HUES64 (cell line): ENCODE data around the gene SPINT1.

ENCODE experiments used
- H3K27ac ChIP-seq: 2 replicates; pipeline ENCODE4 v1.7.0; 2013; ENCODE audit warnings: low read depth, low read length, inconsistent platforms
- H3K27me3 ChIP-seq: 2 replicates; pipeline ENCODE4 v1.6.1; 2013; ENCODE audit warnings: mild to moderate bottlenecking, low read length; ENCODE audit not compliant: insufficient read depth
- H3K36me3 ChIP-seq: 2 replicates; pipeline ENCODE4 v1.6.1; 2013; ENCODE audit warnings: mild to moderate bottlenecking, low read length; ENCODE audit not compliant: insufficient read depth
- H3K4me1 ChIP-seq: 2 replicates; pipeline ENCODE4 v1.6.1; 2013; ENCODE audit warnings: mild to moderate bottlenecking, low read length, moderate library complexity; ENCODE audit not compliant: insufficient read depth
- H3K4me3 ChIP-seq: 2 replicates; pipeline ENCODE4 v1.5.1; 2013; ENCODE audit warnings: mild to moderate bottlenecking, low read length, moderate library complexity
- H3K9ac ChIP-seq: 2 replicates; pipeline ENCODE4 v1.6.1; 2013; ENCODE audit warnings: mild to moderate bottlenecking, low read depth, low read length
- H3K9me3 ChIP-seq: 2 replicates; pipeline ENCODE4 v1.6.1; 2013; ENCODE audit warnings: low read depth, low read length; ENCODE audit not compliant: insufficient read depth
- WGBS: fragments of 150-250, 120-280 bp; methylation state at CpG from one replicate; pipeline ENCODE4 v1.1.7; 2013; ENCODE audit warnings: missing lambda C conversion rate; 5-methylcytosine and 5-hydroxymethylcytosine counted together

Gene SPINT1

DNA sequence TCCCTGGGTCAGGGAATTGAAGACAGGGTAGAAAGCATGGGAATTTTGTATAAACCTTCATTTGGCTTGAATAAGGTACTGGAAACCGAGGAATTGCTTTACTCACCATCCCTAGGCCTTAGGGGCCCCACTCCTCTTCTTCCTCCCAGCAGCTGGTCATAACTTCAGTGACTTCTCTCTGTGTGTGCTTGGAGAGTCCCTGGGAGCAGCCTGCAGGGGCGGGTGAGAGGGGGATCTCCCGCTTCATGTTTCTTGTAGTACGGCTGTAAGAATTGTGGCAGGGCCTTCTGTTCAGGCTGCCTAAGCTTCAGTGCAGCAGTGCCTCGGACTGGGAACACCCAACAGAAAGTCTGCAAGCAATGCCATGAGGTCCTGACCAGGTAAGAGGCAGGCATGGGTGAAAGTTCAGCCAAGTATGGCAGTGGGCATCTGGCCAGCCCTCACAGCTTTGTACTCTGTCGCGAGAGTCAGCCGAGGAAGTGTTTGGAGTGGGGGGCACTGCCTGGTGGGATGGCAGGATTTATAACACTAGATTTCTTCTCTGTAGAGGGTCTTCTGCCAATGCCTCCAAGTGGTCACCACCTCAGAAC is 34.9 kb upstream of the SPINT1 start:
- 85% methylated on average over 8 of the region's 8 CpGs for WGBS
- Histone ChIP-seq H3K9ac (no peak overlapping the region), H3K4me1 (peaks cover 7% of the 10 kb centered on the region; the same call in 1 of the 2 replicates), H3K9me3 (no peaks in the 10 kb centered on the region), H3K27ac (no peak overlapping the region), H3K27me3 (no peaks in the 10 kb centered on the region), H3K36me3 (peaks cover 13% of the 10 kb centered on the region; the same call in 1 of the 2 replicates), H3K4me3 (no peak overlapping the region)

DNA sequence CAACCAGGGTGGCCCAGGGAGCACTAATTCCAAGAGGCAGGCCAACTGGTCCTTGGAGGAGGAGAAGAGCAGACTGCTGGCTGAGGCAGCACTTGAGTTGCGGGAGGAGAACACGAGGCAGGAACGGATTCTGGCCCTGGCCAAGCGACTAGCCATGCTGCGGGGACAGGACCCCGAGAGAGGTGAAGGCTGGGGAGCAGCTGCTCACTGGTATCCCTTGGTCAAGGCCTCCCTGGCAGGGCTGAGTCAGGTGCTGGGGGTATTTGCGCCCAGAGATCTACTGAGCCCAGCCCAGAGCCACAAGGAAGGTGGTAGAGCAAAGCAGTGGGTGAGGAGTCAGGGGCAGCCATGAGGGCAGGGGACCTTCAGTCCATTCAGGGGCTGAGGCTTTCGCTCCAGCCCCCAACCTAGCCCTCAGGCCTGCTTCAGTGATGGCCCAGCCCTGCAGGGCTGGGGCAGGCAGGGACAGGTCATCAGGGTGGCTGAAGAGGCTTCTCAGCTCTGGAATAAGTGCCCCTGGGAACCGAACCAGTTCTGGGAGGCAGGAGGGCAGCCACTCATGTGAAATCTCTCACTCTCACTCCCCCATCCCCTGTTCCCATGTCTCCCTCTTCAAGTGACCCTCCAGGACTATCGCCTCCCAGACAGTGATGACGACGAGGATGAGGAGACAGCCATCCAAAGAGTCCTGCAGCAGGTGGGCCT is 31.0 kb upstream of the SPINT1 start:
- 94% methylated on average over 12 of the region's 12 CpGs for WGBS
- Histone ChIP-seq H3K4me1 (0 out of 2 replicates have a peak, but pooled peaks cover 2% of the 10 kb centered on the region), H3K9ac (no peak overlapping the region)

DNA sequence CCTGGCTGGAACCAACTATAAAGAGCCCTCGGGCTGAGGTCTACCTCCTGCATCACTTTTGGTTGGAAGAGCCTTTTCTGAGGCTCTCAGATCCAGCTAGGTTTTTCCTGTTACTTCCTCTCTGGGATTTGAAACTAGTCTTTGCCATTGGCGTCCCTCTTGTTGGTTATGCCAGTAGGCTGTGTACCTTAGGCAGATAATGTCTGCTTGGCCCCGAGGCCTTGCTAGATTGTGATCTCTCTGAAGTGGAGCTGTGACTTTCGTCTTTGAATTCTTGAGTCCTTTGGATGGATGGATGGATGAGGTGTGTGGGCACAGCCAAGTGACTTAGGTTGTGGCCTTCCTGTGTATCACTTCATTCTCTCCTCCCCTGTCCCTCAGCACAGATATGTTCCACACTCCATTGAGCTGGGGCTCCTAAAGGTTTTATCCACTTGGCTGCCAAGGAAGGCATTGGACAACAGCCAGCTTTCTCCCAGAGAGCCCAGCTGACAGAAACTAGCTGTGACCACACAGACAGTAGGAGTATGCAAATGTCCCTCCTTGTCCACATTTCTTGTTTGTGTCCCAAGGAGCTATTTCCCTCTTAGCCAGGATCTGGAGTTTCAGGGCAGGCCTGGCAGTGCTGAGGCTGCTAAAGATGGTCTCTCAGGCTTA is 28.7 kb upstream of the SPINT1 start:
- Histone ChIP-seq H3K27me3 (no peaks in the 10 kb centered on the region), H3K9me3 (no peaks in the 10 kb centered on the region), H3K9ac (no peak overlapping the region), H3K36me3 (peaks cover 20% of the 10 kb centered on the region), H3K27ac (no peak overlapping the region), H3K4me3 (no peak overlapping the region), H3K4me1 (no peaks in the 10 kb centered on the region)
- 91% methylated on average over 4 of the region's 4 CpGs for WGBS

More for the DNA sequence above, 31.0 kb upstream of the SPINT1 start:
- Histone ChIP-seq H3K36me3 (peaks cover 20% of the 10 kb centered on the region), H3K27ac (no peak overlapping the region), H3K4me3 (no peak overlapping the region), H3K27me3 (no peaks in the 10 kb centered on the region), H3K9me3 (no peaks in the 10 kb centered on the region)

DNA sequence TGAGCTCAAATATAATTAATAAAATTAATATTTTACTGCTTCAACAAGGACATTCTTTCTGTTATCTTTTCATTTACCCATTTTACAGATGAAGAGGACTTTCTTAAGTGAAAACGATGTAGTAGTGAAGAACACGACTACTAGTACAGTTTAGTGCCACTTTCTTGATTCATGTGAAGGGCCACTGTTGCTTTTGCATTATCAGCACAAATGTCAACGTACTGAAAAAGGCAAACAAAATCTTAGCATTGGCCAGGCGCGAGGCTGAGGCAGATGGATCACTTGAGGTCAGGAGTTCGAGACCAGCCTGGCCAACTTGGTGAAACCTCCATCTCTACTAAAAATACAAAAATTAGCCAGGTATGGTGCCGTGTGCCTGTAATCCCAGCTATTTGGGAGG is 24.8 kb upstream of the SPINT1 start:
- Histone ChIP-seq H3K27me3 (no peaks in the 10 kb centered on the region), H3K9me3 (no peaks in the 10 kb centered on the region), H3K9ac (no peak overlapping the region), H3K27ac (no peak overlapping the region), H3K4me1 (no peaks in the 10 kb centered on the region), H3K4me3 (no peak overlapping the region), H3K36me3 (peaks cover 7% of the 10 kb centered on the region; the same call in 1 of the 2 replicates)
- 92% methylated on average over 7 of the region's 7 CpGs for WGBS

DNA sequence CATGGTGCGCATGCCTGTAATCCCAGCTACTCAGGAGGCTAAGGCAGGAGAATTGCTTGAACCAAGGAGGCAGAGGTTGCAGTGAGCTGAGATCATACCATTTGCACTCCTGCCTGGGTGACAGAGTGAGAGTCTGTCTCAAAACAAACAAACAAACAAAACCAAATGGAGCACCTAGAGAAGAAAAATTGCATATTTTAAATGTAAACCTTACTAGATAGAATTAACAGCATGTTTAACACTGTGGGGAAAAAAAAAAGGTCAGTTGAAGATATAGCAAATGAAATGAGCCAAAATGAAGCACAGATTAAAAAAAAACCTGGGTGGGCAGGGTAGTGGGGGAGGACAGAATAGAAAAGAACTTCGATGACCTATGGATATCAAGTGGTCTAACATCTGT is 22.7 kb upstream of the SPINT1 start:
- H3K27ac ChIP-seq = no peak overlapping the region
- no peaks in the 10 kb centered on the region for H3K9me3 ChIP-seq
- H3K27me3 ChIP-seq = no peaks in the 10 kb centered on the region
- no peaks in the 10 kb centered on the region for H3K36me3 ChIP-seq
- 98% methylated on average over 2 of the region's 2 CpGs for WGBS
- H3K4me3 ChIP-seq = no peak overlapping the region
- no peak overlapping the region for H3K9ac ChIP-seq
- no peaks in the 10 kb centered on the region for H3K4me1 ChIP-seq

DNA sequence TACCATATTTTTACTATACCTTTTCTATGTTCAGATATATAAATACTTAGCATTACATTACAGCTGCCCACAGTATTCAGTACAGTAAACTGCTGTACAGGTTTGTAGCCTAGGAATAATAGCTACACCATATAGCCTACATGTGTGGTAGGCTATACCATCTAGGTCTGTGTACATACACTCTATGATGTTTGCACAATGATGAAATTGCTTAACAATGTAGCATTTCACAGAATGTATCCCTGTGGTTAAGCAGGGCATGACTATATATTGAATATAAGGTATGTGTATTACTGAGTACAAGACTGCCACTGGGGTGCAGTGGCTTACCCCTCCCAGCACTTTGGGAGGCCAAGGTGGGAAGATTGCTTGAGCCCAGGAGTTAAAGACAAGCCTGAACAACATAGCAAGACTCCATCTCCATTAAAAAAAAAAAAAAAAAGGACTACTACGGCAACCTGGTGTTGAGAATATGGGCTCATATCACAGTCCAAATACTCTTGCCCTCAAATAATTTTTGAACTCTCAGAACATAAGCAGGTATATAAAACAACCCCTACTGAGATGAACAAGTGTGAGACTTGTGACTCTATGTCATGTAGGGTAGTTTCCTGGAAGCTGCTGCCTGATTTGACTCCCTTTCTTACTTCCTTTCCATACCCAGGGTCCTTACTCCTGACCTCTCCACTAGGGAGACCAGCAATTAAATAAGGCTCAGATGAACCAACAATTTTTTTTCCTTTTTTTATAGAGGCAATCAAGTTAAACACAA is 20.1 kb upstream of the SPINT1 start:
- Histone ChIP-seq H3K36me3 (no peaks in the 10 kb centered on the region), H3K9me3 (no peaks in the 10 kb centered on the region), H3K4me3 (no peak overlapping the region), H3K4me1 (no peaks in the 10 kb centered on the region), H3K27me3 (no peaks in the 10 kb centered on the region), H3K9ac (no peak overlapping the region), H3K27ac (no peak overlapping the region)
- WGBS = no CpG with 5 or more reads among the region's 1 CpG

DNA sequence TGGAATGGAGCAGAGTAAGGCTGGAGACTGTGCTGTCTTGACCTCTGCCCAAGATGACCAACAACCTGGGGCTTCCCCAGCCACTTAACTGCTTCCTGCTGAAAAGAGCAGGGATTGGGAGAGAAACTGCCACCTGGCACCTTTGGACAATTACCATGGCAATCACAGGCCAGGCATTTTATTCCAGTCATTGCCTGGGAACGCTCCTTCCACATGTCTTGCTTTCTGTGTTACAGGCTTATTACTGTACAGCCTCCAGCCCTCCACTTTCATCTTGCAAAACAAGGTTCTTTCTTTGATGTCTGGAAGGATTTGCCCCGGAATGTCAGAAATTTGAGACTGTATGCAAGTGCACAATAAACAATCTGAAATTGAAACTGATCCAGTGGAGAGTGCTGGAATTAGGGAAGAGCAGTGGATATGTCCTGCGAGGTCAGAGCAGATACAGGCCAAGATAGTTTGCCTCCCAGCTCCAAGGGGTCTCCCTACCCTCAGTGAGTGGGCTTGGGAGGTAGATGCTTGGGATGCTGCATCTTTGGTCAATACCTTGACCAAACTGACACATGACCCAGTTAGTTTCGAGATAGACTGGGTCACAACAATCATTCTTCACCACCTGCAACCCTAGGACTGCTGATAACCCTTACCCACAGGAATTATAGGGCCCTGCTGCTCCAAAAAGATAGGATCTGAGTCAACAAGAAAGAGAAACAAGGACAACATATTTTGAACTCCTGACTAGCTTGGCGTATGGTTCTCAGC is 18.0 kb upstream of the SPINT1 start:
- Histone ChIP-seq H3K27ac (no peak overlapping the region), H3K9me3 (no peaks in the 10 kb centered on the region), H3K9ac (no peak overlapping the region), H3K4me3 (no peak overlapping the region), H3K4me1 (0 out of 2 replicates have a peak, but pooled peaks cover 3% of the 10 kb centered on the region), H3K36me3 (no peaks in the 10 kb centered on the region), H3K27me3 (no peaks in the 10 kb centered on the region)
- 86% methylated on average over 5 of the region's 5 CpGs for WGBS

DNA sequence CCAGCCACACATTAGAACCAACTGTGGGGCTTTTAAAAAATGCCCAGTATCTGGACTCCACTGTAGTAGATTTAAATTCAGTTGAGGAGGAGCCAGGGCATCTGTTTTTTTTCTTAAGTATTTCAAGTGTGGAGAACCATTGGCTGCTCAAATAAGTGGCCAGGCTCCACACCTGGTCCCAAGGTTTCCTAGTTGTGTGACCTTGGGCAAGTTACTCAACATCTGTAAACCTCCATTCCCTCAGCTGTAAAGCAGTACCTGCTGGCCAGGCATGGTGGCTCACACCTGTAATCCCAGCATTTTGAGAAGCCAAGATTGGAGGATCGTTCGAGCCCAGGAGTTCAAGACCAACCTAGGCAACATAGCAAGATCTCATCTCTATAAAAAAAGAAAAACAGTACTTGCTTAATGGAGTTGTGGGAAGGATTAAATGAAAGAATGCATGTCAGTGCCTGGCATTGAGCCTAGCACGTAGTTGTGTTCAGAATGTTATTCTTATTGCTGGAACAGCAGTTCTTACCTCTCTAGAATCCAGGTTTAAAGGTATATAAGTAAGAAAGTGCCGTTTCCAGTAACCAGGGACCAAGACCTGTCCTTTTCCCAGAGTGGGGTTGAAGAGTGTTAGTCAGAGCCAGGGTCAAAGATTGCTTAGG is 17.3 kb upstream of the SPINT1 start:
- H3K36me3 ChIP-seq = no peaks in the 10 kb centered on the region
- WGBS = over 99% methylated on average over 4 of the region's 4 CpGs
- no peak overlapping the region for H3K4me3 ChIP-seq
- H3K27ac ChIP-seq = no peak overlapping the region
- H3K27me3 ChIP-seq = no peaks in the 10 kb centered on the region
- no peaks in the 10 kb centered on the region for H3K9me3 ChIP-seq
- H3K9ac ChIP-seq = no peak overlapping the region
- H3K4me1 ChIP-seq = 0 out of 2 replicates have a peak, but pooled peaks cover 3% of the 10 kb centered on the region

DNA sequence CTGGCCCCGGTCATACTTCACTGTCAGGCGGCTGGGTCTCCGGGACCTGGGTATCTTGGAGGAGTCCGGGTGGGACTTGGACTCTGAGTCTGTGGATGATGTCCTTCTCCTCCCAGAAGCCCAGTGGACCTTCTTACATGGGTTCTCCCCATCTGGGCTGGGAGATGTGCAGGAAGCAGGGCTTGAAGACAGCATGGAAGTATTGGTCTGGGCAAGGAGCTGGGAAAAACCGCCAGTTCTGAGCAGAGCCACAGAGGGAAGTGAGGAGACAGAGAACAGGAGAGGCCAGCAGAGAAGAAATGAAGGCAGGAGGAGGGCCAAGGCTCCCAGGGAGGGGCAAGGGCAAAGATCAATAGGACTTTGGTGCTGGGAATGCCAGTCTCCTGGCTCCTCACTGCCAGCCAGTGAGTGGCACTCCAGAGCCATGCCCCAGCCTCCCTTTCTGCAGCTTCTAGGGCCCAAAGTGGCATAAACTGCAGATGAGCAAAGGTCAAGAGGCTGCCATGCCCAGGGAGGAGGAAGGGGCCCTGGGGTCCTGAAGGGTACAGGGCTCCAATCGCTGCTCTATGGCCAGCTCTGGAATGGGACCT is 15.3 kb upstream of the SPINT1 start, which contains the start of gene PPP1R14D:
PPP1R14D (minus strand) TSS at position 262 of the 590 bp plus-strand sequence; CDS start at position 195, 67 bp downstream.
- Histone ChIP-seq H3K27me3 (no peaks in the 10 kb centered on the region), H3K27ac (no peak within 1 kb of the TSS), H3K9me3 (no peaks in the 10 kb centered on the region), H3K4me3 (no peak within 1 kb of the TSS), H3K4me1 (0 out of 2 replicates have a peak, but pooled peaks cover 3% of the 10 kb centered on the region), H3K9ac (no peak within 1 kb of the TSS), H3K36me3 (no peaks in the 10 kb centered on the region)
- 93% methylated on average over 6 of the region's 6 CpGs for WGBS

DNA sequence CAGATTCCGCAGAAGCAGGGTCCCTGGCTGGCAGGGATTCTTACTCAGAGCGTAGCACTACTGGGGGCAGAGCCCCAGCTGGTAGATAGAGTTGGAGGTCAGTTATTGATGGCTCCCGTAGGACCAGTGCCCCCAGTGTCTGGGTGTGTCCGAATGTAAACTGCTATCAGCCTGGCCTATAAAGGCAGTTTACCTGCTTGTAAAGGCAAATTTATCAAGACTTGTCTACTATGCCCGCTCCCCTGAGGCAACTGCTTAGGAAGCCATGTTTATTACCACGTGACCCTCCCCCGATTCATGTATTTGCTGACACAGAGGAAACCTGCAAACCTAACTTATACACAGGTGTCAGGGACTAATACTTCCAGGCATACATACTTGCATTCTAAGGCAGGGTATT is 14.7 kb upstream of the SPINT1 start:
- H3K9ac ChIP-seq = no peak overlapping the region
- no peak overlapping the region for H3K27ac ChIP-seq
- 86% methylated on average over 7 of the region's 7 CpGs for WGBS
- H3K36me3 ChIP-seq = no peaks in the 10 kb centered on the region
- H3K4me3 ChIP-seq = no peak overlapping the region
- H3K27me3 ChIP-seq = no peaks in the 10 kb centered on the region
- H3K9me3 ChIP-seq = no peaks in the 10 kb centered on the region
- 0 out of 2 replicates have a peak, but pooled peaks cover 3% of the 10 kb centered on the region for H3K4me1 ChIP-seq
